Activated CD8-positive, alpha-beta memory T cell treated with anti-CD3 and anti-CD28 coated beads for 48 hours (primary cell): ENCODE data around the gene MGP.

Source experiments
- DNase-seq, 3 experiments: peaks; one replicate each; pipeline ENCODE4 v3.0.0-alpha.2; 2020; ENCODE audit warnings: low read depth in 2 of 3, low spot score in 2 of 3

The MGP gene

DNA sequence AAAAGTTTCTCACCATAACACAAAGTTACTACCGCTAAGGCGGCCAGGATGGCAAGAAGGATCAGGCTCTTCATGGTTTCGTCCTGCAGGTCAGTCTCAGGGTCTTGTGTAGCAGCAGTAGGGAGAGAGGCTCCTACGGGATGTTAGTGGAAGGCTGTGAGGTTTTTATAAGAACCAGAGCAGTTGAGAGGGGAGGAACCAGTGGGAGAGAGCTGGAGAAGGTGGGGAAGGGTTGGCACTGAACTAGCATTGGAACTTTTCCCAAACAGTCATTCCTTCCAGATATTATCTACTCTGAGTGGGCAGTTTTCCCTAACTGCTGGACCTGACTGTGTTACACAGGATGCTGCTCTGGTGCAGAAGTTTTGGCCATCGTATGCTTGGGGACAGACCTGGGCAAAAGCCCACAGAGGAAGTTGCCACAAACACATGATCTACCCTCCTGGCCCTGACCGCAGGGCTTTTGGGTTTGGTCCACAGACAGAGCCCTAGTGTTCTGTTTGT, at the start of gene MGP:
MGP (minus strand) TSS at position 137 of the 504 bp plus-strand sequence; CDS start at position 74, 63 bp downstream.
- DNase-seq = no peak

DNA sequence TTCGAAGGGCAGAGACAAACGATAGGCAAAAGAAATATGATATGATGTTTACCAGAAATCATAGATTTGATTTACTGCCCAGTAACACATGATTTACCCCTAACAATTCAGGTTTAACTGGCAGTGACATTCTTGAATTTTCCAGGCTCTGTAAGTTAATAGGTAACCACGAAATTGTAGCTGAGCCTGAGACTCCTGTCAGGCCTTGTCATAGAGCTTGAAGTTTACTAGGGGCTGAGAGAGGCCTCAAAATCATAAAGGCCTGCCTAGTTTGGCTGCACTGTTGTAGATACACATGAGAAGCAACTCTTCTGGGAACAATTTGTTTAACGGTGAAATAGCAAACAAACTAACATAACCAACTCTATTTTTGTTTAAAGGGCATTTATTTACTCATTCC, 49.4 kb upstream of the MGP start:
- DNase-seq = no peak

- DNase-seq = no peak
Measured at GRCh38 chr12:14934511-14934910, 48.9 kb upstream of the MGP start.

DNA sequence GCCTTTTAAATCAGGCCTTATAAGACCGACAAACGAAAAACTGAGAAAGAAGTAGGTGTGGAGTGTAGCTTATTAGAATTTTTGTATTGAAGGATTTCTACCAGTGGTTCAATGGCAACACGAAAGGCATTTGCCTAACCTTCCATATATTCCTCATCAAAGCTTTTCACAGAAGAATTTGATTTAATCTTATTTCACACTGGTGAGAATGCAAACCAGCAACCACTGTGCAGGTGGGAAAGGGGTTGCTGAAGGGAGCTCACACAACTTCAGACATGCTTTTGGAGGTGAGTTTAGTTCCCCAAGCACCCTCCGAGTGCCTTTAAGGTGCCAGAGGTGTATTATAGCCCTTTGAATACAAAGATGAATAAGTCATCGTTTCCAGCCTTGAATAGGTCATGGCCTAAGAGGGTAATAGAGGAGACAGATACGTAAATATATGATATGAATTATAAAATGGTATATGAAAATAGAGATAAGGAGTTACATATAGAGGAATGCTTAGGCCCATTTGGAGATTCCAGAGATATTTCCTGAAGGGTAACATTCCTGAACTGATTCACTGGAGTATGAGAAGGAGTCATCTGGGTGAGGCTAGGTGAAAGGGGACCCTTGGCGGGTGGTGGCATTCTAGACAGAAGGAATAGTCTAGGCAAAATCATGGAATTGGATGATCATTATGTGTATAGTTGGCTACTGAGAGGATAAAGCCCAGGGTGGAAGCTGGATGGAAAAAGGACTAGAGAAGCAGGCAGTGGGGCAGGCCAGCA, 46.3 kb upstream of the MGP start:
- no peak for DNase-seq

DNA sequence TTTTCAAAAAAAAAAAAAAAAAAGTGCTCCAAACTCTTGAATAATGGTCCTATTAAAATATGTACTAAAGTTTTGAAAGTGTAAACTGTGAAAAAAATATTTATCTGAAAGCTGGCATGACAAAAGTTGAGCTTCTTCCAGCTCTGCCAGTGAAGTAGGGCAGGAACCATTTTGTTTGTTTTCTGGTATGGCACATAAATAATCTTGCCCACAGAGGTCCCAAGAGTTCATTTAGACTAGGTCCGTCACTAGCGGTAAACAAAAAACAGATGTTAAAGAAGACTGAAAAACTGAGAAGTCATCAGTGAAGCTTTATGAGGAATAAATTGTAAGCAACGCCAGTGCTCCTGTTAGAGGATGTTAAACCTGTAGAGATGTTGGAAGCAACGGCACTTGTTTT, 45.7 kb upstream of the MGP start:
- DNase-seq = no peak

DNA sequence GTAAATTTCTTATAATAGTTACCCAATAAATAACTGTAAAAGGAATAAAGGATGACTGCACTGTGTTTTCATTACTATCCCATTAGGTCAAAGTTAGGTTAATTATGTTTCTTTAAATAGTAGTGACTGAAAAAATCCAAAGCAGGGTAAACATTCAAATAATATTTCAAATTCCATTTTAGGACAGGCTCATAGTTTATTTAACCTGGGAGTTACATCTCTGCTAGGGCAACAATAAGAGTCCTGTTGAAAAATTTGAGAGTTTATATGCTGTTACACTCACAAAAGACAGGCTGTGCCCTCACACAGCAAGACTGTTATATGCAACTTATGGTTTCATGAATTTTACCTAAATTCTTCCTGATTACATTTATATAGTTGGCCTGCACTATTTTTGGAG, 44.6 kb upstream of the MGP start:
- no peak for DNase-seq

GRCh38 chr12:14928931-14929330, 43.3 kb upstream of the MGP start:
- DNase-seq = no peak

DNA sequence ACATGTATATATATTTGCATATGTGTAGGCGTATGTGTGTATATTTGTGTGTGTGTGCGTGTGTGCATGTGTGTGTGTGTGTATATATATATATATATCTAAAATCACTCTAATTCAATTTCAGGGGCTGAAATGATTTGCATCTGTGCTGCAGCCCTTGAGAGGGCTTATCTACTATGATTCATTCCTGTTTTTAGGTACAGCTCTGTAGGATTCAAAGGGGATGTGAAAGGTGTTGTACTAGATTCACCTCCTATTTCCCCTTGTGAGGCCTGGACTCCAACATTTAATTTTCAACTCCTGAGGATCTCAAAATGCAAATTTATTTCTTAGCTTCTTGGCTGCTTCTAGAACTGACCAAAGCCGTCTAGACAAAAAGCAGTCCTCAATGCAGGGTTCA, 41.6 kb upstream of the MGP start:
- no peak for DNase-seq

- DNase-seq = no peak
Measured at GRCh38 chr12:14924541-14924940, 38.9 kb upstream of the MGP start.

GRCh38 chr12:14923944-14924343, 38.3 kb upstream of the MGP start:
- DNase-seq = no peak

DNA sequence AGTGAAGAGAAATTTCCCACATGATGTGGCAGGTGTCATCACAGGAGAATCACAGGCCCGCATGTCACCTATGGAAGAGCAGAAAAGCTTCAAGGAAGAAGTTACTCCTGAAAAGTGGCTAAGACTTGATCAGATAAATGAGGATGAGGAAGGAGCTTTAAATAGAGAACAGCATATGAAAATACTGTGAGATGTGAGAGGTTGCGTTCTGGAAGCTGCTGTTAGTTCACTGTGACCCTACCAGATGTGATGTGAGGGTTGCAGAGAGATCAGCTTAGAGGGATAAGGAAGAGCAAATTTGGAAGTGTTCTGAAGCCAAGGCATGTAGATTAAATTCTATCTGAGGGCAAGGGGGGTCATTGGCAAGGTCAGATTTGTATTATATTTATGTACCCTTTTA, 35.6 kb upstream of the MGP start:
- no peak for DNase-seq

DNA sequence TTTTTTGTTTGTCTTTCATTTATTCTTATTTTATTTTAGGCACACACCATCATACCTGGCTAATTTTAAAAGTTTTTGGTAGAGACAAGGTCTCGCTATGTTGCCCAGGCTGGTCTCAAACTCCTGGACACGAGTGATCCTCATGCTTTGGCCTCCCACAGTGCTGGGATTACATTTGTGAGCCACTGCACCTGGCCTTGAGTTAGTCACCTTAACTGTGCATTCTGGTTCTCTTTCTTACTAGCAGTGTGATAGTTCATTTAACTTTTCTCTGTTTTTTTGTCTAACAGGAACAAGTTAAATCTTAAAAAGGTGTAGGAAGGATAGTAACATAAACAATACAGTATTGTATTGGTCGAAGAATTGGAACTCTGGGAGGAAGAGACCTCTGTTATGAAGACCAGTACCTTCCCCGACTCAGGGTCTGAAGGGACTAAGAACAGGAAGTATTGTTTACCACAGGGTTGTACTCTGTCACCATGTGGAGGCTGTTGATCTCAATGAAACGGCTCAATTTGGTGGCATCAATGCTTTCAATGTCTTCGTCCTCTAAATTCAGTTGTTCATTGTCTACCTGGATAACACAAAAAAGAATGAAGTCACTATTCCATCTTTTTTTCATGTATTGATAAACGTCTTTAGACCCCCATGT, 34.9 kb upstream of the MGP start:
- no peak for DNase-seq

- DNase-seq = no peak
Measured at GRCh38 chr12:14919455-14919854, 33.8 kb upstream of the MGP start.

GRCh38 chr12:14915736-14916135, 30.1 kb upstream of the MGP start:
- DNase-seq = no peak

DNA sequence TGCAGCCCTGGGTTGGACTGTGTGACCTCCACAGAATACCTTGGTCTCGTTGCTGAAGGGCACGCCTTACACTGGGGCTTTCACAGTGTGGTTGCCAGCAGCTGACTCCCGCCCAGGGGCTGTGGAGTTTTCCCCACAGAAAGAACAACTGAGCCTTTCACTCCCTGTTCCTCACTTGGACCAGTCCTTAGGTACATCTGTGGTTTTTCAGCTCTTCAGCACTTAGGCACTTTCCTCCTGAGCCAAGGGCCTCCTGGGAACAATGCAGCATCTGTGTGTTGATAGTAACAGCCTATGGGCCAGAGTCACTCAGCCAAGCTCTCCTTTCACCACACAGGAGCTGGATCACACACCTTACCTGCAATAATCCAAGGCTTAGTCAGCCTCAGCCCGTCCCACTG, 27.7 kb upstream of the MGP start:
- no peak for DNase-seq

- DNase-seq = no peak
Measured at GRCh38 chr12:14911131-14911530, 25.5 kb upstream of the MGP start.

GRCh38 chr12:14910090-14910915, 24.6 kb upstream of the MGP start:
- DNase-seq = no peak

DNA sequence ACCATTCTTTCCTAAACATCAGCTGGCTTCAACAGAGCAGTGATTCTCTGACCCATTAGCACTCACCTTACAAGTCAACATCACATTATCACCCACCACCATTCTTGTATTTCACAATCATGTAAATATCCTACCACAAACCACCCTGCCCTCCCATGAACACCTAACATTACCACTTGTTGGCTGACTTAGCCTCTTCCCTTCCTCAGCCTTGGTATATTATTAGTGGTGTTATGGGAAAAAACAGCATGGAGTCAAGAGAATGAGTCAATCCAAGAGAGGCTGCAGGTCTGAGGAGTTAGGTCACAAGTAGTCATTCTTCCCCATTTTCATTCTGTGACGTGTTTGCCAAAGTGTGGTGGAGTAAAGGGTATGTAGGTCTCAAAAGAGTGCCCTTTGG, 22.3 kb upstream of the MGP start:
- no peak for DNase-seq

GRCh38 chr12:14906114-14906513, 20.5 kb upstream of the MGP start:
- no peak for DNase-seq

- no peak for DNase-seq
Measured at GRCh38 chr12:14905269-14906004, 19.8 kb upstream of the MGP start.

DNA sequence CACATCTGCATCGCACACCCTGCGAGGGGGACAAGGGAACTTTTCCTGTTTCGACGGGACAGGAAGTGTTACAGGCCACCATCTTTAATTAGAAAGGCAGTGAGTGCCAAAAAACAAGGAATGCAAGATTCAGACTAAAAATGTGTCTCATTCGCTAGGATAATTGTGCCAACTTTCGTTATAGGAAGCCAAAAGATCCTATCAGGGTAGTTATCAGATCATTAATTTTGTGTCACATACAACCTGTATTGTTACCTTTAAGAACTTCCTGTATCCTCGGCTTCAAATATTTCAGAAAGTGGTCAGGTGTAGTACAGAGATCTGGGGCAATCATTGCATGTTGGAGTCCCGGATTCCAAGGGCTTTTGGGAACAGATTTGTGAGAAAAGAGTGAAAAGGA, 19.2 kb upstream of the MGP start:
- DNase-seq = no peak
